ENCODE measurements around the gene LDOC1.
A peak's percentile ranks its signal among the peaks of the same experiment; 100 is the strongest.
"Not testable (repeated sequence)": the region's sequence is repeated elsewhere in the genome, so short reads cannot be mapped to it uniquely, and the experiment has no call there.

Gene LDOC1

GRCh38 chrX:141176586-141177451, at the start of gene LDOC1:
TSS of gene LDOC1 (minus strand) at chrX:141177129. CDS start at chrX:141177021, 108 bp downstream.
- peak; percentile 46 for DNase-seq

GRCh38 chrX:141221611-141222010, 44.7 kb upstream of the LDOC1 start:
- no peak for DNase-seq

- DNase-seq, result no peak
Measured at GRCh38 chrX:141220342-141221008, 43.5 kb upstream of the LDOC1 start.

DNA sequence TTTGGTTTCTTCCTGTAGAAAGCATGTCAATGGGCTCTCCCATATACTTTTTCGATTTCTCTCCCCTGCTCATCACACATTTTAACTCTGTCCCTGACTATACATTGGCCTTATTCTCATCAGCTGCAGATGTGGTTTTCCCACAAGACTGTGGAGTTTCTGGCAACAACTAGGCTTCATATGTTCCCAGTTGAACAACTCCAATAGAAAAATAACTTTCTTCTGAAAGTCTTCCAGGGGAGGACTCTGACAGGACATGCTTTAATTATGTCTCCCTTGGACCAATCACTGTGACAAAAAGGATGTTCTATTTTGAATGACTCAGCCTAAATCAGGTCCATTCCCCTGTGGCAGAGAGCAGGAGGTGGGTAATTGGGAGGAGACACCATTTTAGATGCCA, 37.3 kb upstream of the LDOC1 start:
- DNase-seq, result no peak

DNA sequence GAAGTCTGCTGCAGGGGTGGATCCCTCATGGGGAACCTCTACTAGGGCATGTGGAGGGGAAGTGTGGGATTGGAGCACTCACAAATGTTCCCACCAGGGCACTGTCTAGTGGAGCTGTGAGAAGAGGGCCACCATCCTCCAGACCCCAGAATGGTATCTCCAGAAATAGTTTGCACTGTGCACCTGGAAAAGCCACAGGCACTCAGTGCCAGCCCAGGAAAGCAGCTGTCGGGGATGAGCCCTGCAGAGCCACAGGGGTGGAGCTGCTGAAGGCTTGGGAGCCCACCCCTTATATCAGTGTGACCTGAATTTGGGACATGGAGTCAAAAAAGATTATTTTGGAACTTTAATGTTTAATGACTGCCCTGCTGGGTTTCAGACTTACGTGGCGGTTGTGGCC, 25.0 kb upstream of the LDOC1 start:
- no peak for DNase-seq

DNA sequence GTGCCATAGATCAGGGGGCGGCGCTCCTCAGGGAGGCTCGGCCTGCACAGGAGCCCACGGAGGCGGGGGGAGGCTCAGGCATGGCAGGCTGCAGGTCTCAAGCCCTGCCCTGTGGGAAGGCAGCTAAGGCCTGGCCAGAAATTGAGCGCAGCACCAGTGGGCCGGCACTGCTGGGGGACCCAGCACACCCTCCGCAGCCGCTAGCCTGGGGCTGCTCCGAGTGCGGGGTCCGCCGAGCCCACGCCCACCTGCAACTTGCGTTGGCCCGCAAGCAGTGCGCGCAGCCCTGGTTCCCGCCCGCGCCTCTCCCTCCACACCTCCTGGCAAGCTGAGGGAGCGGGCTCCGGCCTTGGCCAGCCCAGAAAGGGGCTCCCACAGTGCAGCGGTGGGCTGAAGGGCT, 11.6 kb upstream of the LDOC1 start:
- DNase-seq, result not testable (repeated sequence)

DNA sequence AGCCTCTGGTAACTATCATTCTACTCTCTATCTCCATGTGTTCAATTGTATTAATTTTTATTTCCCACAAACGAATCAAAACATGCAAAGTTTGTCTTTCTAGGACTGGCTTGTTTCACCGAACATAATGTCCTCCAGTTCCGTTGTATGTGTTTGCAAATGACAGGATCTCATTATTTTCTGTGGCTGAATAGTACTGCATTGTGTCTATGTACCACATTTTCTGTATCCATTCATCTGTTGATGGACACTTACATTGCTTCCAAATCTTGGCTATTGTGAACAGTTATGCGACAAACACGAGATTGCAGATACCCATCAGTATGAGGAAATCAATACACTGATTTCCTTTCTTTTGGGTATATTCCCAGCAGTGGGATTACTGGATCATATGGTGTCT, 8.4 kb upstream of the LDOC1 start:
- DNase-seq, result no peak

GRCh38 chrX:141183000-141183399, 6.1 kb upstream of the LDOC1 start:
- no peak for DNase-seq

DNA sequence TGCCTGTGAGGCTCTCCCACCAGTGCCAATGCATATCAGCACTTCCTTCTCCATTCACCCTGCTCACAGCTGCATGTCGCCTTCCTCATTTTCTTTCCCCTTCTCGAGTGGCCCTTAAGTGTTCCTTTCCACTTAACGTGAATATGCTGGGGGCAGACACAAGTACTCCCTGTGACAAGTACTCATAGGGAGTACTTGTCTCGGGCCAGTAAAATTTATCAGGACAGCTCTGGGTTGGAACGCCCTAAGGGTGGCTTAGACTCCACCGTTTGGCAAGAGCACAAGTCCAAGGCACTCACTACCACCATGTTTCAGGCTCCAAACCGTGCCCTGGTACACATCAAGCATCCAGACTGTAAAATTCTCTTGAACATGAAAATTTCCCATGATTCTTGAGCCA, 3.9 kb upstream of the LDOC1 start:
- no peak for DNase-seq

DNA sequence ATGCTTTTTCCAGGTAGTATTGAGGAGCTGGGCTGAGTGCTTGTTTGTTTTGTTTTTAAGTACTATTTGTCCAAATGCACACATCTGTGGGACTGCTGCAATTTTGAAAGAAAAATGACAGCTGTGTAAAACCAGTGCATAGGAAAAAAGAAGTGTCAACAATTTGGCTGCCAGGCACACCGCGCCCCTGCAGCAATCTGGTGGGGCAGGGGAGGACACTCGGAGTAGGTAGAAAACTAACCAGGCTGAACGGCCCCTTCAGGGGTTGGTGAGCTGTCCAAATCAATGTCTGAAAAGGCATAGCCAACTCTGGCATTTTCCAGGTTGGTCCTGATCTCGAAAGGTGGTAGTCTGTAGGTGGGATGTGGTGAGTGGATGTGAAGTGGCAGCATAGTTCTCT, 1.1 kb downstream of the LDOC1 start:
- no peak for DNase-seq

DNA sequence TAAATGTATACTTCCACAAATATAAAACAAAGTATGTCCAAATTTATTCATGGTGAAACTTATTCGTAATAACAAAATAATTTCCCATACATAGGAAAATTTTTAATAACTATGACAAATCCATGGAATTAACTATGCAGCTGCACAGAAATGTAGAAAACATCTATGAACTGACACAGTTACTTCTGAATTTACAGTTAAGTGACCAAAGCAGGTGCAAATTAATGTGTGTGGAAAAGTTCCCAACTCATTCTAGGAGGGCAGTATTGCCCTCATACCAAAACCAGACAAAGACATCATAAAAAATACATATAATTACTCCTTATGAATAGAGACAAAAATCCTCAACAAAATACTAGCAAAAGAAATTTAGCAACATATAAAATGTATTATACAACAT, 12.5 kb downstream of the LDOC1 start:
- no peak for DNase-seq

GRCh38 chrX:141158084-141158483, 18.8 kb downstream of the LDOC1 start:
- no peak for DNase-seq

GRCh38 chrX:141155231-141155630, 21.7 kb downstream of the LDOC1 start:
- not testable (repeated sequence) for DNase-seq

GRCh38 chrX:141142946-141143345, 34.0 kb downstream of the LDOC1 start:
- no peak for DNase-seq

GRCh38 chrX:141133272-141133671, 43.7 kb downstream of the LDOC1 start:
- DNase-seq, result no peak

DNA sequence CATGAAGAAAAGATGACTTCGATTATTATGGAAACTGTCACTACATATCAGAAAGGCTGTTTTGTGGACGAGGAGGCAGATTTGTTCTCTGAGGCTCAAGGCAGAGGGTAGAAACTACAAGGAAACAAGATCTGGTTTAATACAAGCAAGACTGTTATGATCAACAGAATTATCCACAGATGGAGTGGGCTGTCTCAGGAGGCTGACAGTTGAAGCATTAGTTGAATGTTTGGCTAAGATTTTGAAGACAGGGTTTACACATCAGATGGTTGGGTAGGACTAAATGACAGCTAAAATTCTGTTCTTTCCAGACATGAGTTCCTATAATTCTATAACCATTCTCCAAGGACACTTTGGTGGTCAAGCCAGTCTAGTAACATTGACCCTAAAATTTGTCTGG, 49.8 kb downstream of the LDOC1 start:
- DNase-seq, result no peak
